ENCODE results near the gene KCTD21. TPM values are rescaled to one million over a fixed set of nuclear protein-coding genes. Genes with fewer than 3 reads are reported as not detected.
A peak's percentile ranks its signal among the peaks of the same experiment; 100 is the strongest.

KCTD21 gene
- total and polyA plus RNA-seq, 10 of the 15 experiments (the other 5 are each of a cell fraction or from before 2014, with no cell fraction given): 0.63 to 5.4 (median 3.6) TPM

DNA sequence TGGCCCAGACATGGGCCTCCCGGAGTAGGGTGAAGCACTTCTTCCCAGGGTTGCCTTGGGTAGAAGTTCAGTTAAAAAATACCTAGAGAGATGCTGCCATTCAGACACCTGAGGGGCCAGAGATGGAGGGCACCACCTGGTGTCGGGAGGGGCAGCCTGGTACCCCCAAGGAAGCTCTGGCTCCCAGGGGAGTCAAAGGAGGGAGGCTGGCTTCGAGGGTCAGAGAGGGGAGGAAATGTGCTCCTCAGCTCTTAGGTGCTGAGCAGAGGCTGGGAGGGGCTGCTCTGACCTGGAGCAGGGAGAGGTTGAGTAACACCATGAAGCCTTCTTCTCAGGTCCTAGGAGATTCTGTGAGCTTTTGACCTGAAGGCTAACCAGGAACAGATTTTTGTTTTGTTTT lies 1.4 kb upstream of the KCTD21 start:
- H3K79me2 ChIP-seq (ENCODE audit: control insufficient read depth, insufficient read depth, low read length): no peaks in the 10 kb centered on the region
- H3K9me3 ChIP-seq (replicated peaks; ENCODE audit: control insufficient read depth, insufficient read depth, low read length): no peaks in the 10 kb centered on the region
- peak overlapping the region; percentile 34; the same call in 1 of the 2 replicates for H2AFZ ChIP-seq (ENCODE audit: control insufficient read depth, low read depth, low read length)
- intact Hi-C loops (cut with micrococcal nuclease; ENCODE audit: unreplicated experiment): loop anchor here (2.0 to 10.0 kb wide), 2 partner anchors 33 to 195 kb away; partner anchors contain the start of gene INTS4
- H3K4me3 ChIP-seq: peak overlapping the region; percentile 82; the same call in 1 of the 2 replicates
- DNase-seq (ENCODE audit: low read depth, low spot score) (no peak), ATAC-seq (no peak), FAIRE-seq (no peak)
- SMC1A ChIA-PET (ENCODE audit: uncharacterized antibody, unreplicated experiment): interaction anchor here (1.6 to 2.6 kb wide), 2 partner anchors 51 to 144 kb away, joined by 3 to 20 read pairs; partner anchors contain the start of gene ALG8
- no peaks in the 10 kb centered on the region for H4K20me1 ChIP-seq (ENCODE audit: control insufficient read depth, insufficient read depth)
- in situ Hi-C loops (cut with MboI): no loop called here
- H3K36me3 ChIP-seq (ENCODE audit: control insufficient read depth in 2 of 2, insufficient read depth in 2 of 2, low read length in 1 of 2): no peaks in the 10 kb centered on the region
- no peak overlapping the region for H3K27ac ChIP-seq (ENCODE audit: control insufficient read depth, insufficient read depth)
- RAD21 ChIA-PET (ENCODE audit: unreplicated experiment): interaction anchor here (0.5 to 2.5 kb wide), 5 partner anchors 48 to 335 kb away, joined by 3 to 8 read pairs (median 3); partner anchors contain the start of gene ALG8
- no peaks in the 10 kb centered on the region for H3K27me3 ChIP-seq (replicated peaks in 1 of 2; ENCODE audit: control insufficient read depth in 2 of 2, insufficient read depth in 2 of 2, low read length in 1 of 2)
- H3K4me1 ChIP-seq (ENCODE audit: control insufficient read depth, insufficient read depth, low read length): peaks cover 14% of the 10 kb centered on the region
- no TSS peak for BruUV-seq (replicated peaks)
- CTCF ChIA-PET: interaction anchor here (0.9 to 3.2 kb wide), 3 partner anchors 38 to 375 kb away, joined by 3 to 13 read pairs (median 10); no protein-coding TSS in a partner anchor
- H3K9ac ChIP-seq (ENCODE audit: control insufficient read depth, insufficient read depth, low read length): no peak overlapping the region
- 25% methylated on average over 3 of the region's 3 CpGs for WGBS (ENCODE audit: insufficient coverage, insufficient replicate concordance, low lambda C conversion rate, missing lambda C conversion rate)
- POLR2A ChIA-PET: interaction anchor here (0.9 to 1.2 kb wide), 2 partner anchors 34 to 194 kb away, joined by 3 read pairs; no protein-coding TSS in a partner anchor
- peak overlapping the region; percentile 78 for H3K4me2 ChIP-seq (ENCODE audit: control insufficient read depth, insufficient read depth)
- TF ChIP-seq RBBP5 (conservative IDR thresholded peaks at IDR 0.05) (no peak), SRF (IDR thresholded peaks at IDR 0.05; ENCODE audit: low read depth in 2 of 2, low read length in 2 of 2) (no peak), ZNF384 (IDR thresholded peaks at IDR 0.05; ENCODE audit: borderline replicate concordance, low read depth, low read length) (no peak), ATF7 (IDR thresholded peaks at IDR 0.05; ENCODE audit: low read depth) (no peak), ZNF274 (IDR thresholded peaks at IDR 0.05; ENCODE audit: insufficient read depth, insufficient read length) (no peak), MTA3 (IDR thresholded peaks at IDR 0.05; ENCODE audit: borderline replicate concordance, low read length) (no peak), ETV6 (conservative IDR thresholded peaks at IDR 0.05 in 1 of 2, IDR thresholded peaks at IDR 0.05 in 1 of 2; ENCODE audit: borderline replicate concordance in 1 of 2, low read depth in 1 of 2) (no peak), MTA2 (IDR thresholded peaks at IDR 0.05; ENCODE audit: low read depth) (no peak)
- TF ChIP-seq, protein P1, sequence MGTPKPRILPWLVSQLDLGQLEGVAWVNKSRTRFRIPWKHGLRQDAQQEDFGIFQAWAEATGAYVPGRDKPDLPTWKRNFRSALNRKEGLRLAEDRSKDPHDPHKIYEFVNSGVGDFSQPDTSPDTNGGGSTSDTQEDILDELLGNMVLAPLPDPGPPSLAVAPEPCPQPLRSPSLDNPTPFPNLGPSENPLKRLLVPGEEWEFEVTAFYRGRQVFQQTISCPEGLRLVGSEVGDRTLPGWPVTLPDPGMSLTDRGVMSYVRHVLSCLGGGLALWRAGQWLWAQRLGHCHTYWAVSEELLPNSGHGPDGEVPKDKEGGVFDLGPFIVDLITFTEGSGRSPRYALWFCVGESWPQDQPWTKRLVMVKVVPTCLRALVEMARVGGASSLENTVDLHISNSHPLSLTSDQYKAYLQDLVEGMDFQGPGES (IDR thresholded peaks at IDR 0.05): no peak
- TF ChIP-seq, protein P2, sequence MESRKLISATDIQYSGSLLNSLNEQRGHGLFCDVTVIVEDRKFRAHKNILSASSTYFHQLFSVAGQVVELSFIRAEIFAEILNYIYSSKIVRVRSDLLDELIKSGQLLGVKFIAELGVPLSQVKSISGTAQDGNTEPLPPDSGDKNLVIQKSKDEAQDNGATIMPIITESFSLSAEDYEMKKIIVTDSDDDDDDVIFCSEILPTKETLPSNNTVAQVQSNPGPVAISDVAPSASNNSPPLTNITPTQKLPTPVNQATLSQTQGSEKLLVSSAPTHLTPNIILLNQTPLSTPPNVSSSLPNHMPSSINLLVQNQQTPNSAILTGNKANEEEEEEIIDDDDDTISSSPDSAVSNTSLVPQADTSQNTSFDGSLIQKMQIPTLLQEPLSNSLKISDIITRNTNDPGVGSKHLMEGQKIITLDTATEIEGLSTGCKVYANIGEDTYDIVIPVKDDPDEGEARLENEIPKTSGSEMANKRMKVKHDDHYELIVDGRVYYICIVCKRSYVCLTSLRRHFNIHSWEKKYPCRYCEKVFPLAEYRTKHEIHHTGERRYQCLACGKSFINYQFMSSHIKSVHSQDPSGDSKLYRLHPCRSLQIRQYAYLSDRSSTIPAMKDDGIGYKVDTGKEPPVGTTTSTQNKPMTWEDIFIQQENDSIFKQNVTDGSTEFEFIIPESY (IDR thresholded peaks at IDR 0.05): no peak
- TF ChIP-seq, protein P3, sequence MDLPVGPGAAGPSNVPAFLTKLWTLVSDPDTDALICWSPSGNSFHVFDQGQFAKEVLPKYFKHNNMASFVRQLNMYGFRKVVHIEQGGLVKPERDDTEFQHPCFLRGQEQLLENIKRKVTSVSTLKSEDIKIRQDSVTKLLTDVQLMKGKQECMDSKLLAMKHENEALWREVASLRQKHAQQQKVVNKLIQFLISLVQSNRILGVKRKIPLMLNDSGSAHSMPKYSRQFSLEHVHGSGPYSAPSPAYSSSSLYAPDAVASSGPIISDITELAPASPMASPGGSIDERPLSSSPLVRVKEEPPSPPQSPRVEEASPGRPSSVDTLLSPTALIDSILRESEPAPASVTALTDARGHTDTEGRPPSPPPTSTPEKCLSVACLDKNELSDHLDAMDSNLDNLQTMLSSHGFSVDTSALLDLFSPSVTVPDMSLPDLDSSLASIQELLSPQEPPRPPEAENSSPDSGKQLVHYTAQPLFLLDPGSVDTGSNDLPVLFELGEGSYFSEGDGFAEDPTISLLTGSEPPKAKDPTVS (IDR thresholded peaks at IDR 0.05; ENCODE audit: low read depth, low read length): no peak
- TF ChIP-seq, protein P4, sequence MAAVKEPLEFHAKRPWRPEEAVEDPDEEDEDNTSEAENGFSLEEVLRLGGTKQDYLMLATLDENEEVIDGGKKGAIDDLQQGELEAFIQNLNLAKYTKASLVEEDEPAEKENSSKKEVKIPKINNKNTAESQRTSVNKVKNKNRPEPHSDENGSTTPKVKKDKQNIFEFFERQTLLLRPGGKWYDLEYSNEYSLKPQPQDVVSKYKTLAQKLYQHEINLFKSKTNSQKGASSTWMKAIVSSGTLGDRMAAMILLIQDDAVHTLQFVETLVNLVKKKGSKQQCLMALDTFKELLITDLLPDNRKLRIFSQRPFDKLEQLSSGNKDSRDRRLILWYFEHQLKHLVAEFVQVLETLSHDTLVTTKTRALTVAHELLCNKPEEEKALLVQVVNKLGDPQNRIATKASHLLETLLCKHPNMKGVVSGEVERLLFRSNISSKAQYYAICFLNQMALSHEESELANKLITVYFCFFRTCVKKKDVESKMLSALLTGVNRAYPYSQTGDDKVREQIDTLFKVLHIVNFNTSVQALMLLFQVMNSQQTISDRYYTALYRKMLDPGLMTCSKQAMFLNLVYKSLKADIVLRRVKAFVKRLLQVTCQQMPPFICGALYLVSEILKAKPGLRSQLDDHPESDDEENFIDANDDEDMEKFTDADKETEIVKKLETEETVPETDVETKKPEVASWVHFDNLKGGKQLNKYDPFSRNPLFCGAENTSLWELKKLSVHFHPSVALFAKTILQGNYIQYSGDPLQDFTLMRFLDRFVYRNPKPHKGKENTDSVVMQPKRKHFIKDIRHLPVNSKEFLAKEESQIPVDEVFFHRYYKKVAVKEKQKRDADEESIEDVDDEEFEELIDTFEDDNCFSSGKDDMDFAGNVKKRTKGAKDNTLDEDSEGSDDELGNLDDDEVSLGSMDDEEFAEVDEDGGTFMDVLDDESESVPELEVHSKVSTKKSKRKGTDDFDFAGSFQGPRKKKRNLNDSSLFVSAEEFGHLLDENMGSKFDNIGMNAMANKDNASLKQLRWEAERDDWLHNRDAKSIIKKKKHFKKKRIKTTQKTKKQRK (IDR thresholded peaks at IDR 0.05; ENCODE audit: low read depth, low read length): no peak

Measured in GM12878 (cell line).